A549 (cell line): ENCODE measurements around the gene SH3RF2.

ENCODE experiments used
- CEBPB ChIP-seq, 2 experiments: fragments of >200 bp in 1 of 2; sonication (Bioruptor Twin) in 1 of 2; formaldehyde crosslinking in 1 of 2; IDR thresholded peaks; 2 replicates each; pipeline ENCODE4 v1.6.1; 2012 to 2016
- MAZ ChIP-seq: fragments of 150-350 bp; IDR thresholded peaks from 2 replicates; pipeline ENCODE4 v1.6.1; 2014; ENCODE audit warnings: antibody characterized with exemption, low read depth, low read length, borderline replicate concordance
- POLR2A ChIP-seq: IDR thresholded peaks from 2 replicates; pipeline ENCODE4 v1.6.1; 2012; ENCODE audit warnings: mild to moderate bottlenecking, low read length
- ZFP36 ChIP-seq: fragments of 450-650 bp; IDR thresholded peaks from 2 replicates; pipeline ENCODE4 v1.6.1; 2014; ENCODE audit warnings: borderline replicate concordance; ENCODE audit not compliant: partially characterized antibody
- TF ChIP-seq, protein P1 (sequence below): IDR thresholded peaks from 2 replicates; pipeline ENCODE4 v1.6.1; 2012

DNA sequence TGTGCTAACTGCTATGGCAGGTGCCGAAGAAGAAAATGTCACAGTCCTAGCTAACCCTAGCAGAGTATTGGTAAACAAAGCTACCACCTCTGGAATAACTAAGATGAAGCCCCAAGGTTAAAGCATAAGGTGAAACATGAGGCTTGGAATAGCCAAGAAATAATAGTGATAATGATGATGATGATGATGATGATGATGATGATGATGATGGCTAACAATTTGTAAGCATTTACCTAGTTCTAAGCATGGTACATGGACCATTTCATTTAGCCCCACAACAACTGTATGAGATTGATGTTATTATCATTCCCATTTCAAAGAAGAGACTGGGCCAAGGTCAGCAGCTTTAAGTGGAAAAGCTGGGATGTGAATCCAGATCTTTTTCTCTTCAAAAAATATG is 35.3 kb downstream of the SH3RF2 start:
- TF ChIP-seq MAZ (no peak), CEBPB (IDR thresholded peaks at IDR 0.05) (no peak), POLR2A (no peak), ZFP36 (no peak)
- TF ChIP-seq, protein P1, sequence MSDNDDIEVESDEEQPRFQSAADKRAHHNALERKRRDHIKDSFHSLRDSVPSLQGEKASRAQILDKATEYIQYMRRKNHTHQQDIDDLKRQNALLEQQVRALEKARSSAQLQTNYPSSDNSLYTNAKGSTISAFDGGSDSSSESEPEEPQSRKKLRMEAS: no peak
